Glutamatergic neuron (in vitro differentiated cells): ENCODE results near the gene HTT. TPM values are rescaled to one million over a fixed set of nuclear protein-coding genes. Genes with fewer than 3 reads are reported as not detected.

Experiments
- DNase-seq: peaks from one replicate; pipeline ENCODE4 v3.0.0; 2022
- H3K27ac Mint-ChIP-seq: one replicate; pipeline ENCODE4 v1.8.0; 2020; ENCODE audit warnings: mild to moderate bottlenecking, mixed read lengths, inconsistent platforms; ENCODE audit not compliant: unreplicated experiment
- H3K27me3 Mint-ChIP-seq: one replicate; pipeline ENCODE4 v1.8.0; 2020; ENCODE audit warnings: mild to moderate bottlenecking, moderate library complexity, mixed read lengths, inconsistent platforms; ENCODE audit not compliant: unreplicated experiment
- H3K36me3 Mint-ChIP-seq: one replicate; pipeline ENCODE4 v1.8.0; 2020; ENCODE audit warnings: mild to moderate bottlenecking, mixed read lengths, inconsistent platforms; ENCODE audit not compliant: unreplicated experiment
- H3K4me1 Mint-ChIP-seq: one replicate; pipeline ENCODE4 v1.8.0; 2020; ENCODE audit warnings: mild to moderate bottlenecking, low read depth, mixed read lengths, inconsistent platforms; ENCODE audit not compliant: unreplicated experiment
- H3K4me3 Mint-ChIP-seq: one replicate; pipeline ENCODE4 v1.8.0; 2020; ENCODE audit warnings: mild to moderate bottlenecking, mixed read lengths, inconsistent platforms; ENCODE audit not compliant: unreplicated experiment
- H3K9me3 Mint-ChIP-seq: one replicate; pipeline ENCODE4 v1.8.0; 2020; ENCODE audit warnings: mild to moderate bottlenecking, moderate library complexity, mixed read lengths, inconsistent platforms; ENCODE audit not compliant: unreplicated experiment
- total RNA-seq: library from RNA; stranded (reverse); fragmentation: NEBNext Ultra II Directional; extraction: Animal tissue kit (Norgen Biotek cat#: 25700); gene quantifications from one replicate; pipeline ENCODE4 v1.2.1, GENCODE V29; 2021; ENCODE audit not compliant: unreplicated experiment
- TF ChIP-seq, protein P1 (sequence below): fragments of 200-600 bp; sonication (generic); IDR thresholded peaks from one replicate; pipeline ENCODE4 v1.5.0; 2021; ENCODE audit not compliant: partially characterized antibody, unreplicated experiment

HTT gene
- total RNA-seq, 1 donor from 2014 or later, result 107 TPM

- Mint-ChIP-seq H3K27ac (no peak within 1 kb of the TSS), H3K9me3 (peaks cover 8% of the 10 kb centered on the region), H3K36me3 (no peaks in the 10 kb centered on the region), H3K27me3 (peaks cover 11% of the 10 kb centered on the region), H3K4me3 (no peak within 1 kb of the TSS), H3K4me1 (peaks cover 3% of the 10 kb centered on the region)
- TF ChIP-seq, protein P1, sequence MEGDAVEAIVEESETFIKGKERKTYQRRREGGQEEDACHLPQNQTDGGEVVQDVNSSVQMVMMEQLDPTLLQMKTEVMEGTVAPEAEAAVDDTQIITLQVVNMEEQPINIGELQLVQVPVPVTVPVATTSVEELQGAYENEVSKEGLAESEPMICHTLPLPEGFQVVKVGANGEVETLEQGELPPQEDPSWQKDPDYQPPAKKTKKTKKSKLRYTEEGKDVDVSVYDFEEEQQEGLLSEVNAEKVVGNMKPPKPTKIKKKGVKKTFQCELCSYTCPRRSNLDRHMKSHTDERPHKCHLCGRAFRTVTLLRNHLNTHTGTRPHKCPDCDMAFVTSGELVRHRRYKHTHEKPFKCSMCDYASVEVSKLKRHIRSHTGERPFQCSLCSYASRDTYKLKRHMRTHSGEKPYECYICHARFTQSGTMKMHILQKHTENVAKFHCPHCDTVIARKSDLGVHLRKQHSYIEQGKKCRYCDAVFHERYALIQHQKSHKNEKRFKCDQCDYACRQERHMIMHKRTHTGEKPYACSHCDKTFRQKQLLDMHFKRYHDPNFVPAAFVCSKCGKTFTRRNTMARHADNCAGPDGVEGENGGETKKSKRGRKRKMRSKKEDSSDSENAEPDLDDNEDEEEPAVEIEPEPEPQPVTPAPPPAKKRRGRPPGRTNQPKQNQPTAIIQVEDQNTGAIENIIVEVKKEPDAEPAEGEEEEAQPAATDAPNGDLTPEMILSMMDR, result no peak
- DNase-seq, result peak; percentile 15
Observed at GRCh38 chr4:3248811-3249661, 174.6 kb downstream of the HTT start, which contains the start of gene MSANTD1. Gene MSANTD1, plus strand, starts transcription at chr4:3249159. Its CDS starts 64 bp downstream, at chr4:3249223.

- no peak overlapping the region for H3K27ac Mint-ChIP-seq
Observed at GRCh38 chr4:3249711-3250437, 175.4 kb downstream of the HTT start.

GRCh38 chr4:3250438-3250955, 176.0 kb downstream of the HTT start:
- H3K36me3 Mint-ChIP-seq, result no peaks in the 10 kb centered on the region
- peak; percentile 14 for DNase-seq
- TF ChIP-seq, protein P1, result no peak
- H3K9me3 Mint-ChIP-seq, result peaks cover 6% of the 10 kb centered on the region
- H3K27me3 Mint-ChIP-seq, result peaks cover 7% of the 10 kb centered on the region
- no peak overlapping the region for H3K4me3 Mint-ChIP-seq
- H3K27ac Mint-ChIP-seq, result no peak overlapping the region
- peaks cover 3% of the 10 kb centered on the region for H3K4me1 Mint-ChIP-seq

More at GRCh38 chr4:3249711-3250437, 175.4 kb downstream of the HTT start:
- peak; percentile 11 for DNase-seq
- Mint-ChIP-seq H3K27me3 (peaks cover 11% of the 10 kb centered on the region), H3K4me3 (no peak overlapping the region), H3K4me1 (peaks cover 3% of the 10 kb centered on the region), H3K36me3 (no peaks in the 10 kb centered on the region), H3K9me3 (peaks cover 8% of the 10 kb centered on the region)
- TF ChIP-seq, protein P1, result no peak

GRCh38 chr4:3250956-3251690, 176.6 kb downstream of the HTT start:
- peaks cover 3% of the 10 kb centered on the region for H3K4me1 Mint-ChIP-seq
- H3K36me3 Mint-ChIP-seq, result no peaks in the 10 kb centered on the region
- no peak overlapping the region for H3K4me3 Mint-ChIP-seq
- DNase-seq, result peak; percentile 30
- H3K27me3 Mint-ChIP-seq, result peaks cover 7% of the 10 kb centered on the region
- no peak overlapping the region for H3K27ac Mint-ChIP-seq
- peaks cover 6% of the 10 kb centered on the region for H3K9me3 Mint-ChIP-seq
- TF ChIP-seq, protein P1, result no peak
